NCI-H1694 treated with DMSO at 0.1 percent for 48 hours (cell line): ENCODE measurements around the gene RFX2.
"Not testable (repeated sequence)": the region's sequence is repeated elsewhere in the genome, so short reads cannot be mapped to it uniquely, and the experiment has no call there.

ENCODE experiments used
- DNase-seq: peaks from one replicate; lab custom pipeline; 2025; lab: John Stamatoyannopoulos, UW

Gene RFX2

GRCh38 chr19:6074709-6075403 is 35.4 kb downstream of the RFX2 start:
- DNase-seq, result no peak

DNA sequence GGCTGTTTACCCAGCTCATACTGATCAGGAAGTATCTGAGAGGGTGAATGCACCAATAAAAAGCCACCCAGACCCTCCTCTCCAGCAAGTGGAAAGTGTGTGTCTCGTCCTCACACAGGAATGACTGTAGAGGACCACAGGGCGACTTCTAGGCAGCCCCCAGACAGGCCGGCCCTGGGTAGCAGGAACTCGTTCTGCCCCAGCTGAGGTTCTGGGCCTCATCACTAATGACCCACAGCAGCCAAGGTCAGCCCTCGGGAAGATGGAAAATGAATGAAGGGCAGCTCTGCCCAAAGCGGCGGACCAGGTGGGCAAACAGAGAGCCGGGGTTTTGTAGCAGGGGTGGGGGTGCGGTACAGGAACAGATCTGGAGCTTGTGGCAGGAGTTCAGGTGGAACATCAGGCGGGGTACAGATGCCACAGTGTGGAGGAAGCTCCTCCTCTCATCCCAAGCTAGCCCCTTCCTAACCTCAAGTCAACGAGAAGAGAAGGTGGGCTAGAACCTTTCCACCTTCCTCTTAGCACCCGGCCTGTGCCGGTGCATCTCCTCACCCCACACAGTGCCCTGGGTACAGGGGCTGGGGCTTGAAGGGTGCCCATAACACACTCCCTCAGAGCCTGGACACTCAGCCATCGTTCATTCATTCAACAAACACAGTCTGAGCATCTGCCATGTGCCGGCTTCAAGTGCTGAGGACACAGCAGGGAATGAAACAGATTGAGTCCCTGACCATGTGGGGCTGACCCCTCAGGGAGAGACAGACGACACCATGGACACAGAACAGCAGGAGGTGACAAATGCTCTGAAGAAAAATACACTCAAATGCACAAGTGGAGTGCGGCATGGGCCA is 36.2 kb downstream of the RFX2 start:
- no peak for DNase-seq

- not testable (repeated sequence) for DNase-seq
Observed at GRCh38 chr19:6073233-6073632, 37.1 kb downstream of the RFX2 start.

DNA sequence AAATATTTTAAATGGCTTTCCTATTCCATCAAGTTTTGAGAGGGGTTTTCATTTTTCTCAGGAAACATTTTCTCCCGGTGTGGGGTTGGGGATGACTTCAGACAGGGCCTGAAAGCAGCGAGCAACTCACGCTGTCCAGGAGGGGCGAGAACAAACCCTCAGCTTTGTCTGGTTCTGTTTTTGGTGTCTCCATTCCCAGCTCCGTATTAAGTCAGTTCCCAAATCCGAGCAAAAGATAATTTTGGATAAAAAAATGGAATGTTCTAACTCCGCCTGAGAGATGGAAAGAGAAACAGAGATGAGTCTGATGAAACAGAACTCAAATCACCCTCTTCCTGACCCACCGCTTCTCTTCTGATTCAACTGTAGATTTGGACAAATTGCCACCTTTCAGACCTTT is 38.4 kb downstream of the RFX2 start:
- DNase-seq, result no peak

- no peak for DNase-seq
Observed at GRCh38 chr19:6070720-6071485, 39.4 kb downstream of the RFX2 start.

- no peak for DNase-seq
Observed at GRCh38 chr19:6070207-6070681, 40.1 kb downstream of the RFX2 start.

DNA sequence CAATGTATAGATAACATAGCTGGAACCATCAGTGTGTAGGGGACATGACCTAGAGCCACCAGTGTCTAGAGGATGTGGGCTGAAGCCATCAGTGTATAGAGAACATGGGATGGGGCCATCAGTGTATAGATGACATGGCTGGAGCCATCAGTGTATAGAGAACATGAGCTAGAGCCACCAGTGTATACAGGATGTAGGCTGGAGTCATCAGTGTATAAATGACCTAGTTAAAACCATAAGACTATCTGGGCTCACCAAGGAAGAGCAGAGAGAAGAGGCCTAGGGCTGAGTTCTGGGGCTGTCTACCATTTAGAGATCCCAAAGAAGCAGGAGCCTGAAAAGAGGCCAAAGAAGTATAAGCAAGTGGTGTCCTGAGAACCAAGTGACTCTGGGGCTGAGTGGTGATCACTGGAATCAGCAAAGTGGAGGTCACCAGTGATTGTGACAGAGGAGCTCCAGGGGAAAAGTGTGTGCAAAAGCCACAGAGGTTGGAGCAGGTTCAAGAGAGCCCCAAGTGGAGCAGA is 41.0 kb downstream of the RFX2 start:
- no peak for DNase-seq

GRCh38 chr19:6068711-6069110 is 41.6 kb downstream of the RFX2 start:
- DNase-seq, result no peak

DNA sequence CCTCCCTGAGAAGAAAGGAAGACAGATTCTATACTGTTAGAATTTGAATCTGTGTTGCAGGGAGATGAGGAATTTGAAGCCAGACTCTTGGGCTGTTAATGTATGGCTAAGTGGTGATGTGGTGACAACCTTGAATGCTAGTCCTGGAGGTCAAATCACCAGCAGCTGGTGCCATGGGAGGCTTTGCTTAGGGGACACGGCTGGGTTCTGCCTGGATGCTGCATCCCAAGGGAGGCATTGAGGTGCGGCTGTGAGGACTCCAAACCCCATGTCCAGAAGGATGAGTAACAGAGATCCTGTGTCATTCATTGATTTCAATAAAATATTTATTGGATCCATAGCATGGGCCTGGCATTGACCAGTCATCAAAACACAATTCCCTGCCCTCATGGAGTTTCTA is 42.3 kb downstream of the RFX2 start:
- DNase-seq, result no peak

DNA sequence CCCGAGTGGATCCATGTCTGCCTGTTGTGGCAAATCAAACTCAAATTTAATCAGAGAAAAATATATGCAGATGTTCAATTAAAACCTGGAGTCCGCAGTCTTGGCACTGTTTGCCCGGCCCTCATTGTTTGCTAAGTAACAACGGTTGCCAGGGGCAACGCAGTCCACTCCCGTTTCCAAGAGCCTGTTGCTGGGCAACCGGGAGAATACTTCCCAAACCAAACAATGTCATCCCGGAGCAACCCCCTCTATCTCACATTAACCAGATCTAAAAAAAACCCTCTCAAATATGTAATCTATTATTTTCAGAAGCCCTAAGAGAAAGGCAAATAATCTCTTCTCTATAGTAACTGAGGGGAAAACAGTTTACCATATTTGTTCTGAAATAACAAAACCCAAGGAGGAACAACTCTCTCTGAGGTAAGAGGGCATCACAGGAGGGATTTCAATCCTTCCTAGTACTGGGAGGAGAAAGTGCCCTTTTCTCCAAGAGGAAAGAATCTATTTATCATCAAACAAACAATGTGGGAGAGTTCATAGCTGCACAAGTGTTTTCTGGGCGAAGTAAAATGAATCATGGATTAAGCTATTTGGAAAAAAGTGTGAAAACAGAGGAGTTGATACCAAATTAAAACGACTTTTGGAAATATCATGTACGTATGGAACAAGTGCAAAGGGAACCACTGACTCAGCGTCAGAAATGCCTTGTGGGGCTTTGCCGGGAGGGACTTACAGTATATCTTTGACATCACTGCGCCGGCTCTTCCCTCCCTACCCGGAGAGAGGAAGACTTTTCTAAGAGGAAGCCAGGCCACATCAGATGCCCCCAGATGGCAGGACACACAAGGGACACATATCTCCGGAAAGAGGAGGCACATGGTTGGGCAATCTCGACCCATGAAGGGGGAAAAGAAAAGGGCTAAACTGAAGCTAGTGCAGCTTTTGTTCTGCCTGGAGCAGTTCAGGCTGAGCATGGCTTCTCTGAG is 43.3 kb downstream of the RFX2 start:
- peak; percentile 65 for DNase-seq

GRCh38 chr19:6065685-6066374 is 44.5 kb downstream of the RFX2 start:
- no peak for DNase-seq

GRCh38 chr19:6064336-6065073 is 45.8 kb downstream of the RFX2 start:
- no peak for DNase-seq

GRCh38 chr19:6063576-6064335 is 46.5 kb downstream of the RFX2 start:
- DNase-seq, result no peak

GRCh38 chr19:6062961-6063575 is 47.2 kb downstream of the RFX2 start:
- no peak for DNase-seq

GRCh38 chr19:6062274-6062673 is 48.0 kb downstream of the RFX2 start:
- no peak for DNase-seq

DNA sequence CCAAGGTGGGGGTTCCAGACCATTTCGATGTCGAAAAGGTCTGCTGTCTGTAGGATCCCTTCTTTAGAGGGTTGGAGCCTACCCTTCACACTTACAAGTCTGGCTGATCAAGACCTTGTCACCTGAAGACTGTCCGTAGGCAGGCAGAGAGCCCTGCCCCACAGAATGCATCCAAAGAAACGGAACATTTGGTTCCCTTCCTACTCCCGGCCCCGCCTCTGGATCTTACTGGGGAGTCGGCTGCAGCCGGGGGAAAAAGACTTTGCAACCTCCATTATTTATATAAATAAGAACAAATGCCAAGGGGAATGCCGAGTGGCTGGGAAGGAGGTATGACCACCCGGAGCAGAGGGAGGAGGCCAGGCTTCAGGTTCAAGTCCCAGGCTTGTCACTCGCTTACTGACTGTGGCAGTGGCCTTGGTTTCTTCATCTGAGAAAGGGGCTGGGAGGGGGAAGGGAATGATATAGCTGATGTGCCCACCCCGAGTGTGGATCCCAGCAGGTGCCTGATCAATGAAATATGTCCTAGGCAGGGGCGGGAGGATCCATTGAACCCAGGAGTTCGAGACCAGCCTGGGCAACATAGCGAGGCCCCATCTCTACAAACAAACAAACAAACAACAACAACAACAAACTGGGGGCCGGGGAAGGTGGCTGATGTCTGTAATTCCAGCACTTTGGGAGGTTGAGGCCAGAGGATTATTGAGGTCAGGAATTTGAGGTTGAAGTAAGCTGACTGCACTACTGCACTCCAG is 48.7 kb downstream of the RFX2 start:
- no peak for DNase-seq

- DNase-seq, result no peak
Observed at GRCh38 chr19:6060600-6061375, 49.5 kb downstream of the RFX2 start.
